NCI-H2196 treated with DMSO at 0.1 percent for 48 hours (cell line): ENCODE data around the gene EMC6.
"Not testable (repeated sequence)": the region's sequence is repeated elsewhere in the genome, so short reads cannot be mapped to it uniquely, and the experiment has no call there.

Experiments used
- DNase-seq: peaks from one replicate; lab custom pipeline; 2025; ENCODE audit not compliant: unreplicated experiment; lab: John Stamatoyannopoulos, UW

The EMC6 gene

DNA sequence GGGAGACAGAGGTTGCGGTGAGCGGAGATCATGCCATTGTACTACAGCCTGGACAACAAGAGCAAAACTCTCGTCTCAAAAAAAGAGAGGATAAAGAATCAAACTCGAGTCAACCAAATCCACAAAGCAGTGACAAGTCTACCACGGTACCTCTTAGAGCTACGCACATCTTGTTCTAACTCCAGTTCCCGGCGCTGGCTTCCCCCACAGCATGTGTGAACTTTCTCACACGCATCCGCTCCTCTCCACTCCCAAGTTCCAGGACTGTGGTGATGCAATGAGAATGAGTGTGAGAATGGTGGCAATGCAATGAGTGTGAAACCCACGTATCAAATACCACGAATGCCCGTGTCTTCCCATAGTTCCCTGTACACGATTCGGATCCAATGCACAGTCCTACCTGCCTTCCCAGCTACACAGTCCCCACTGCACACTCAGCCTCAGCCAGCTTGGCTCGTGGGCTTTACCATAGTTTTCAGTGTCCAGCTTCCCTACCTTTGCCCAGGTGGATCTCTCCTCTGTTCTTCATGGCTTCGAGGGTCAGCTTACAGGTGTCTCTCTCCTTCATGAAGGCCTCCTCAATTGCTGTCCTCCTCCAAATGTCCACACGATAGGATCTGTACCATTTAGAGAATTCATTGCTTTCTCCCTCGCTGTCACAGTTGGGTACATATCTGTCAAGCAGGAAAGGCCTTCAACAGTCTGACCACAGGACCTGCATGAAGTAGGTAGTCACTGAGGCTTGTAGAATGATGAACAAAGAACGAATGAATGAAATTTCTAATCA lies 36.5 kb downstream of the EMC6 start:
- DNase-seq = no peak

- not testable (repeated sequence) for DNase-seq
Observed at GRCh38 chr17:3705718-3705984, 37.0 kb downstream of the EMC6 start.

DNA sequence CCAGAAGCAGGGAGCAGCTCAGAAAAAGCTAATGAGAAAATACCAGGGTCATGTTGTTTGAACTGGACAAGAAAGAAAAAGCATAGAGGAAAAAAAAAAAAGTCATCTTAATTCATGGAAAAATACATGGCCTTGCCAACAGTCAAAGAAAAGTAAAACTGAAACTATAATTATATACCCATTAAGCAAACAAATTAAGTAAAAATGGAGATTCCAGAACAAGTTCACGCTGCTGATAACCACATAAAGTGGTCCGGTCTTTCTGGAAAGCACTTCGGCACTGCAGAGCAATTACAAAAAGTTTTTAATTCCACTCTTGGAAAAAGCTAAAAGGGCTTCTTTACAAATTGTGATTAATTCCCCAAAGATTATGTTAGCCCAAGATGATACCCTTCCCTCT lies 39.8 kb downstream of the EMC6 start:
- no peak for DNase-seq

DNA sequence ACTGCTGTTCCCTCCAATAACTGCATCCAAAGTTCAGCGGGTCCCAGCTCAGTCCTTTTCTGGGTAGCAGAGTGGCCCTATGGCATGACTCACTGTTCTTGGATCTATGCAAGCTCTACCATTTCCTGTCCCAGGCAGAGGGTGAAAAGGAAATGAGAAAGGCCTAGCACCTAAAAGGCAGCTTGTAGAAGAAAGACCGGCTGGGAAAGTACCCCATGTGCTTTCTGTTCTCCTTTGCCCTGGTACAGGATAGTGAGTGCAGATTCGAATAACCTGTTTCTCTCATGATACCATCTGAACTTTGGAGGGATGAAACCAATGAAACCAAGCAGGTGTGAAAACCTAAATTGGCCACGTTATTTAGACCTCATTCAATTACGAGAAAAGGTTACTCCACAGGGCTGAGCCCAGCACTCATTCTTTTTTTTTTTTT lies 42.4 kb downstream of the EMC6 start:
- DNase-seq = no peak

DNA sequence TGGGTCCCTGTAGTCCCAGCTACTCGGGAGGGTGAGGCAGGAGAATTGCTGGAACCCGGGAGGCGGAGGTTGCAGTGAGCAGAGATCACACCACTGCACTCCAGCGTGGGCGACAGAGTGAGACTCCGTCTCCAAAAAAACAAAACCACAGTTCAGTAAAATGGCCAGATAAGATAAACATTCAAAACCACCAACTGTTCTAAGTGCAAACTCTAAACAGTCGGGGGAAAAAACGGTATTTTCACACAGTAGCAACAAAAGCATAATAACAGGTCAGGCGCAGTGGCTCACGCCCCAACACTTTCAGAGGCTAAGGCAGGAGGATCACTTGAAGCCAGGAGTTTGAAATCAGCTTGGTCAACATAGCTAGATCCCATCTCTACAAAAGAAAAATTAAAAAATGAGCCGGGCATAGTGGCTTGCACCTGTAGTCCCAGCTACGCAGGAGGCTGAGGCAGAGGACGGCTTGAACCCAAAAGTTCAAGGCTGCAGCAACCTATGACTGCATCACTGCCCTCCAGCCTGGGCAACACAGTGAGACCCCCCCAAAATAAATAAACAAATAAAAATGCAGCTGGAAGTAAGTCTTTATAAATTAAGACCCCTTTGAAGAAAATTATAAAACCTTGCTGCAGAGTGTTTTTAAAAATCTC lies 44.3 kb downstream of the EMC6 start:
- DNase-seq = no peak

DNA sequence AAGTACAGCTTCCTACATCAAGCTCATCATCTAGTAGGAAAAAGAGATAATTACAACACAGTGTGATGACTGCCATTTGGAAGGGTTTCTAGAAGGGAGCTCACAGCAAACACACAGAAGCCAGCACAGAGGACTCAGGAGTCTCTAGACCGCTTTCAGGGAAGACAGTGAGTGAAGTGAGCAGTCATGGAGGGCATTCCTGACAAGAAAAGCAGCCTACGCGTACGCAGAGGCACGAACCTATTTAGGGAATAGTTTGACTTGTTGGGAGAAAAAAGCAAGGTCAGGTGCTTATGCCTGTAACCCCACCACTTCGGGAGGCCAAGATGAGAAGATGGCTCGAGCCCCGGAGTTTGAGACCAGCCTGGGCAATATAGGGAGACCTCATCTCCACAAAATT lies 46.7 kb downstream of the EMC6 start:
- DNase-seq = no peak

- no peak for DNase-seq
Observed at GRCh38 chr17:3718201-3718600, 49.6 kb downstream of the EMC6 start.

GRCh38 chr17:3719265-3719664 lies 50.7 kb downstream of the EMC6 start:
- DNase-seq = no peak
